IPS DF 4.7 (cell line): Measurements from ENCODE around the gene CSH1.
"Not testable (repeated sequence)": the region's sequence is repeated elsewhere in the genome, so short reads cannot be mapped to it uniquely, and the experiment has no call there.

ENCODE experiments used
- DNase-seq: peaks from one replicate; pipeline ENCODE4 v3.0.0-alpha.2; 2013; ENCODE audit warnings: low spot score; ENCODE audit errors: extremely low read depth

CSH1 gene

DNA sequence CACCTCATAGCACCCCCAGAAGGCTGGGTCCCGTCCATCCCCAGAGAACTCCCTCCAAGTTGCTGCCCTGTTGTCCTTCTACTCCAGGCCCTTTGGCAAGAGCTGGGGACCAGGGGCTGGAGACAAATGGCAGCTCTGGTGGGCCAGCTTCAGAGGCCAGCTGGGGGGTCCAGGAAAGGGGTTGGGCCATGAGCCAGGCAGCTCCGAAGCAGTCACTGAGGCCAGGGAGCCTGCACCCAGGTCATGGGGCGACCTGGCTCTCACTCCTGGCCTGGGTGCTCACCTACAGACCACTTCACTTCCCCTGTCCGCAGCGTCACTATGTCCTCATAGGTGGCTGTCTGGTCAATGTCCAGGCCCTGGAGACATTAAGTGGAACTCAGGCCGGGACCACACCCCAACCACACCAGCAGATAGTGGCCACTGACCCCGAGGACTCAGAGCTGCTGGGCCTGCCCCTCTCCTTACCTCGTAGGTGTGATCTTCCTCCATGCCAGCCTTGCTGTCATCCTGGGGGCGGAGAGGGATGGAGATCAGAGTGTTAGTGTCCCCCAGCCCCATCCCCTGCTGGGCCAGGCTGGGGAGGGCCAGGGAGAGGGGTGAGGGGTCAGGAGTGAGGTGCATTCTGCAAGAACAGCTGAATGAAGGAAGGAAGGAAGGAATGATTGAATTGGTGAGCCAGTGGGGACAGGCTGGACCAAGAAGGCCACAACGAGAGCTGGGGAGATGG is 32.8 kb upstream of the CSH1 start:
- DNase-seq: no peak

DNA sequence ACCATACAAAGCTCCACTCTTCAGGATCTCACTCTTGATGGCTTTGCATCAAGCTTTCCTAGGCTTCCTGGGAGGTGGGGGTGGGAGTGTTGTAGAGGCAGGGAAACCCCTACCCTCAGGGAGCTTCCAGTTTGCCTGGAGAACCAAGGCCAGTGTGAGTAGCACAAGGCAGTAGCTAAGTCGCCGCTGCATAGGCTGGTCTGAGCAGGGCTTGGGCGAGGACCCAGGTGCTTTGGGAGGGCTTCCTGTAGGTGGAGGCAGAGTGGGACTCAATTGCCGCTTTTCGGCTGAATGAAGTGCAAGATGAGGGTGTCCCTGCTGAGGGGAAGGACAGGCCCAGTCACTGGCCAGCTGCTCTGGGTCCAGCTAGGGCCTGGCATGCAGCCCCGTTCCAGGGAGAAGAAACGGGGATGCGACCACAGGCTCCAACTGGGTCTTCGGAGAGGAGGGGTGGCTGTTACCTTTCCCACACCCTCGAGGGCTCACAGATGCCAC is 31.8 kb upstream of the CSH1 start:
- no peak for DNase-seq

DNA sequence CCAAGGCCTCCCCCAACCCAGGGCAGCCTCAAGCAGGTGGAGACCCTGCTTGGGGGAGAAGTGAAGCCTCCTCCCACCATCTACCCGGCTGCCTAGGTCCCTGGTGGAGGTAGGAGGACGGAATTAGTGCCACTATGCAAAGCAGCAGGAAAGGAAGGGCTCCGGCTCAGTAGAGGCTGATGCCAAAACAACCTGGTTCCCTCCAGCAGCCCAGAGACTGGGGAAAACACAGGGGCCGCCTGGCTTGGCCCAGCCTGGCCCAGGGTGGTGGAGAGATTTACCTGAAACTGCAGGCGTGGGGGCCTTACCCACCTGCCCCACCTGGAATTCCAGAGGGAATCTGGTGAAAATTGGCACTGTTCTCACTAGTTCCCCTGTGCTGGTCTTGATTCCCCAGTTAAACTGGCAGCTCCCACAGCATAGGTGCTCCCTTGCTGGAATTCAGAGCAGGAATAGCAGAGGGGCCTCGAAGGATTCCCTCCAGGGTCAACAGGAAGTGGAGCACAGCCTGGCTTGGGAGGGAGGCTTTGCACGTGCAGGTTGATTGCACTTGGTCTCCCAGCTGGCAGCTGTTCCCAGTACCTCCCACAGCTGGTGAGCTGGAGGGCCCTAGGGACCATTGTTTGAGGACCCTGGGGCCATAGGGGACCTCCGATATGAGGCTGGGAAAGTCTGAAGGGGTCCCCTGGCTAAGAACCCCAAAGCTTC is 31.2 kb upstream of the CSH1 start:
- no peak for DNase-seq

DNA sequence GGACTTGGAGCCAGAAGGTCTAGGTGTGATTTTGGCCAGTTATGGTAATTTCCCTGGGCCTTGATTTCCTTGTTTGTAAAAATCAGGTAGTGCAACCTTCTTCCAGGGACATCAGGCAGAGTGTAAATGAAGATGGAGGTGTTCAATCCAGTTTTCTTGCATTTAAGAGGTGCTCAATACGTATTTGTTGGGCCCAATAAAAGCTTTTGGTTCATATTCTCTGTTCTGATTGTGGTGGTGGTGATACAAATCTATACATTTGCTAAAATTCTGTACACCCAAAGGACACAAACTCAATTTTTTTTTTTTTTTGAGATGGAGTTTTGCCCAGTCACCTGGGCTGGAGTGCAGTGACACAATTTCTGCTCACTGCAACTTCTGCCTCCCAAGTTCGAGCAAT is 29.8 kb upstream of the CSH1 start:
- no peak for DNase-seq

DNA sequence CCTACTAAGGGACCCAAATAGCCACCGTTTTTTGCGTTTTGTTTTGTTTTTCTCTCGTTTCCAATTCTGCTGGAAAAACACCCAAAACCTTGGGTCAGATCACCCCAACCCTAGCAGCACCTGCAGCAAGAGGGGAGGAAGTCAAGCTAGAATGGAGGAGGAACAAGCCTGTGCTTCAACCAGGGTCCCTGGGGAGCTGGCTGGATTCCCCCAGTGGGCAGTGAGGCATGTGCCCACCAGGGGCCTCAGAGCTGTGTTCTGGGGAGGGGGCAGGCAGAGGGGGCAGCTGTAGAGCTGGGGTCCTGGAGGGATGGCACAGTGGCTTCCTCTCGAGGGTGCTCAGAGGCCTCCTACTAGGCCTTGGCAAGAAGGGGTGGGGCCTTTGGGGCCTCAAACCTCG is 29.2 kb upstream of the CSH1 start:
- no peak for DNase-seq

DNA sequence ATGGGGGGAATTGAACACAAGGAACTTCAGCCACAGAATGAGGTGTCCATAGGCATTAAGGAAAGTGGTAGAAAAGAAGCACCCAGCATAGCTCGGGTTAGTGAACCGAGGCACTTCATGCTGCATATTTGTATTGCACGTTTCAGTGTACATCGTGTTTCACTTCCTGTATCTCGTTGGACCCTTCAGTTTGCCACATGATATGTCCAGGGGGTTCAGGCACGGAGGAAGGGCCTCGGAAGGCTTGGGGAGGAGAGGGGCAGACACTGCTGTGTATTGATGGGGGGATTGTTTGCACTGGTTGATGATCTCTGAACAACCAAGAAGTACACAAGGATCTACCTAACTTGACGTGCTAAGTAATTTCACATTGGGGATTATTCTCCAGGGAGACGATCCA is 26.0 kb upstream of the CSH1 start:
- not testable (repeated sequence) for DNase-seq

DNA sequence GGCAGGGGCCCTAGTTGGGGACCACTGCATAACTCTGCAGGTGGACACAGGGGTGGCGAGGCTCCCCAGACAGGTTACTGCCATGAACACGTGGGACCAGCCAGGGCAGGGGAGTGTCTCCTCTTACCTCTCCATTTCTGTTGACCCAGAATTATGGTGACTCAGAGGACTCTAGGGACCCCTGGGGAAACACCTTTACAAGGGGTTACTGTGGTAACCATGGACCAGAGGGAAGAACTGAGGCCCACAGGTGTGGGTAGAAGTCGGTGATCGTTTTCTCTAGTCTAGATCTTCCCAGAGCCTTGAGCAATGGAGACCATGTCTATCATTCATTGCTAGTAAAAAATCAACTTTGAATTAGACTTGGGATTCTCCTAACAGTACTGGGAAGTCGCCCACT is 24.4 kb upstream of the CSH1 start:
- DNase-seq: not testable (repeated sequence)

DNA sequence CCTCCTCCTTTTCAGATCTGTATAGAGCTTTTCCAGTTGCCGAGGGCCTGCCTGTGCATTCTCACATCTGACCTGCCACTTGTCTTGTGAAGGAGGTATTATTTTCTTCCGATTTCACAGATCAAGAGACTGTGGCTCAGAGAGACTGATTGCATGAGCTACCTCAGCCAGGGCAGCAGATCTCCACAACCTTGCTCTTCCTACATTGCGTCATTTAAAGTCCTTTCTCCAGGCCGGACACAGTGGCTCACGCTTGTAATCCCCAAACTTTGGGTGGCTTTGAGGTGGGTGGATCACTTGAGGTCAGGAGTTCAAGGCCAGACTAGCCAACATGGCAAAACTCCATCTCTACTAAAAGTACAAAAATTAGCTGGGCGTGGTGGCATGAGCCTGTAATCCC is 23.7 kb upstream of the CSH1 start:
- not testable (repeated sequence) for DNase-seq

DNA sequence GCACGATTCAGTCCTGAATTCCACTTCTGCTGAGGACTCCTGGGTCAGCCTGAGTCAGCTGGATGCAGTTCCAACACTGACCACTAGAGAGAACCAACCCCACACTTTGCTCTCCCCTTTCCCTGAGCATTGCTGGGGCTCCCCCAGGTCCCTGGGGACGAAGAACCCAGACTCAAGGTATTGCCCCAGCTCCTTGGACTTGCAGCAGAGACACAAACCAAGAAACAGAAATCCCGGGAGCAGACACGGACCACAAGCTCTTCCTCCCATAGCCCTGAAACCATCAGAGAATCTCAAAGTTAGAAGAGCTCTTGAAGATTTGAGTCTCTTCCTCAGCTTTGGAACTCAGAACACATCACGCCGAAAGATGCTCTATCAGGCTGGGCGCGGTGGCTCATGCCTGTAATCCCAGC is 22.9 kb upstream of the CSH1 start:
- DNase-seq: no peak

DNA sequence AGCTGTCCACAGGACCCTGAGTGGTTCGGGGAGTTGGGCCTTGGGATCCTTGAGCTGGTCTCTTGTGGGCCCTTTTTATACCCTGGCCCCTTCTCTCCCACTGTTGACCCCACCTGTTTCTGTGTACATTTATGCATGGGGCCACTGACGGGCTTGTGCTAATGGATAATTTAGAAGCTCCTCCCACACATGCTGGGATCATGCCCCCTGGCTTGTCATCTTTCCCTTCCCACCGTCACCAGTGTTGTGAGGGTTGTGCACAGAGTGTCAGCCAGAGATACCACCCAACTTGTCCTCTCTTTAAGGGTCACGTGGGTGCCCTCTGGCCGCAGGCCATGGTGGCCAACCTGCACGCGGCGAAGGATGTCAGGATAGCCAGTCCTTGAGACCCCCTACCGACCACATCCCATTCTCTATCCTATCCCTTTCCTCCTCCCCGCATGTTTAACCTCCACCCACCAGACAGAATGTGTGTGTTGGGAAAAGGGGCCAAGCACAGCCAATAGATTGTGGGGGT is 22.5 kb upstream of the CSH1 start, which contains the start of gene GH1:
Gene GH1, minus strand, starts transcription at position 51 of the 517 bp plus-strand sequence. CDS start 63 bp downstream, outside the sequence.
- DNase-seq: not testable (repeated sequence)

DNA sequence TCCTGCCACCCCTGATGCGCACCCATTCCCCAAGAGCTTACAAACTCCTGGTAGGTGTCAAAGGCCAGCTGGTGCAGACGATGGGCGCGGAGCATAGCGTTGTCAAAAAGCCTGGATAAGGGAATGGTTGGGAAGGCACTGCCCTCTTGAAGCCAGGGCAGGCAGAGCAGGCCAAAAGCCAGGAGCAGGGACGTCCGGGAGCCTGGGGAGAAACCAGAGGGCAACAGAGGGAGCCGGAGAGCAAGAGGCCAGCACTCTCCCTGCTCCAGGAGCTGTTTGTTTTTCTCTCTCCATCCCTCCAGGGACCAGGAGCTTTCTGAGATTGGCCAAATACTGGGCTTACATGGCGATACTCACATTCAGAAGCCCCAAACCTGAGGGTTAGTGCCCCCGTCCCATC is 21.9 kb upstream of the CSH1 start:
- no peak for DNase-seq

DNA sequence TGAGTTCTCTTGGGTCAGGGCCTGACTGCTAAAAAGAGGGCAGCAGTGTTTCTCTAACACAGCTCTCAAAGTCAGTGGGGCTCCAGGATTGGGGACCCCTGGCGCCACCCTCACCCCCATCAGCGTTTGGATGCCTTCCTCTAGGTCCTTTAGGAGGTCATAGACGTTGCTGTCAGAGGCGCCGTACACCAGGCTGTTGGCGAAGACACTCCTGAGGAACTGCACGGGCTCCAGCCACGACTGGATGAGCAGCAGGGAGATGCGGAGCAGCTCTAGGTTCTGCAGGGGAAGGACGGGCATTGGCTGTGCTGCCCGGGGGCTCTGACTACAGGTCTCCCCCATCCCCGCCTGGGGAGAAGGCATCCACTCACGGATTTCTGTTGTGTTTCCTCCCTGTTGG is 21.3 kb upstream of the CSH1 start:
- DNase-seq: no peak

DNA sequence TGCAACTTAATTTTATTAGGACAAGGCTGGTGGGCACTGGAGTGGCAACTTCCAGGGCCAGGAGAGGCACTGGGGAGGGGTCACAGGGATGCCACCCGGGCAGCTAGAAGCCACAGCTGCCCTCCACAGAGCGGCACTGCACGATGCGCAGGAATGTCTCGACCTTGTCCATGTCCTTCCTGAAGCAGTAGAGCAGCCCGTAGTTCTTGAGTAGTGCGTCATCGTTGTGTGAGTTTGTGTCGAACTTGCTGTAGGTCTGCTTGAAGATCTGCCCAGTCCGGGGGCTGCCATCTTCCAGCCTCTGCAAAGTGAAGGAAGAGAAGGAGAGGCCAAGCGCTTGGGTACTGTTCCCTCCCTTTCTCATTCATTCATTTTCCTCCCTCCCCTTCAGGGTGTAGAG is 20.8 kb upstream of the CSH1 start:
- not testable (repeated sequence) for DNase-seq

DNA sequence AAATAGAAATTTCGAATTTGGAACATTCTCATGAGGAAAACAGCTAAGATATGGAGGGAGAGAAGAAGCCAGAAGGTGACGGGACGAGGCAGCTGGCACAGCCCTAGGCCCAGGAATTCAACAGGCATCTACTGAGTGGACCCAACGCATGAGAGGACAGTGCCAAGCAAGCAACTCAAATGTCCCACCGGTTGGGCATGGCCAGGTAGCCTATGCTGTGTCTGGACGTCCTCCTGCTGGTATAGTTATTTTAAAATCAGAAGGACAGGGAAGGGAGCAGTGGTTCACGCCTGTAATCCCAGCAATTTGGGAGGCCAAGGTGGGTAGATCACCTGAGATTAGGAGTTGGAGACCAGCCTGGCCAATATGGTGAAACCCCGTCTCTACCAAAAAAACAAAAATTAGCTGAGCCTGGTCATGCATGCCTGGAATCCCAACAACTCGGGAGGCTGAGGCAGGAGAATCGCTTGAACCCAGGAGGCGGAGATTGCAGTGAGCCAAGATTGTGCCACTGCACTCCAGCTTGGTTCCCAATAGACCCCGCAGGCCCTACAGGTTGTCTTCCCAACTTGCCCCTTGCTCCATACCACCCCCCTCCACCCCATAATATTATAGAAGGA is 20.3 kb upstream of the CSH1 start:
- DNase-seq: no peak

DNA sequence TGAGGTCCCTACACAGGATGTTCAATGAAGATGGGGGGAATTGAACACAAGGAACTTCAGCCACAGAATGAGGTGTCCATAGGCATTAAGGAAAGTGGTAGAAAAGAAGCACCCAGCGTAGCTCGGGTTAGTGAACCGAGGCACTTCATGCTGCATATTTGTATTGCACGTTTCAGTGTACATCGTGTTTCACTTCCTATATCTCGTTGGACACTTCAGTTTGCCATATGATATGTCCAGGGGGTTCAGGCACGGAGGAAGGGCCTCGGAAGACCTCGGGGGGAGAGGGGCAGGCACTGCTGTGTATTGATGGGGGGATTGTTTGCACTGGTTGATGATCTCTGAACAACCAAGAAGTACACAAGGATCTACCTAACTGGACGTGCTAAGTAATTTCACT is 19.4 kb upstream of the CSH1 start:
- not testable (repeated sequence) for DNase-seq

DNA sequence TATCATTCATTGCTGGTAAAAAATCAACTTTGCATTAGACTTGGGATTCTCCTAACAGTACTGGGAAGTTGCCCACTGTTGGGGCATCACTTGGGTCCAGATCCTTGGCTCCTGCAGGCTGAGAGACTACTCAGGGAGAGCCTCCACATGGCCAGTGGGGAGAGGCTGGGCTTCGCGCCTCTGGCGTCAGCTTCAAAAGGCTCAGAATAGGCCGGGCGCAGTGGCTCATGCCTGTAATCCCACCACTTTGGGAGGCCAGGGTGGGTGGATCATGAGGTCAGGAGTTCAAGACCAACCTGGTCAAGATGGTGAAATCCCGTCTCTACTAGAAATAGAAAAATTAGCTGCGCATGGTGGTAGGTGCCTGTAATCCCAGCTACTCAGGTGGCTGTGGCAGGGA is 18.1 kb upstream of the CSH1 start:
- no peak for DNase-seq

DNA sequence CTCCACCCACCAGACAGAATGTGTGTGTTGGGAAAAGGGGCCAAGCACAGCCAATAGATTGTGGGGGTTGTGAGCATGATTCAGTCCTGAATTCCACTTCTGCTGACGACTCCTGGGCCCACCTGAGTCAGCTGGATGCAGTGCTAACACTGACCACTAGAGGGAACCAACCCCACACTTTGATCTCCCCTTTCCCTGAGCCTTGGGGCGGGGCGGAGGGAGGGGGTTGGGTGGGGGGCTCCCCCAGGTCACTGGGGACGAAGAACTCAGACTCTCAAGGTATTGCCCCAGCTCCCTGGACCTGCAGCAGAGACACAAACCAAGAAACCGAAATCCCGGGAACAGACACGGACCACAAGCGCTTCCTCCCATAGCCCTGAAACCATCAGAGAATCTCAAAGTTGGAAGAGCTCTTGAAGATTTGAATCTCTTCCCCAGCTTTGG is 15.3 kb upstream of the CSH1 start:
- DNase-seq: no peak

DNA sequence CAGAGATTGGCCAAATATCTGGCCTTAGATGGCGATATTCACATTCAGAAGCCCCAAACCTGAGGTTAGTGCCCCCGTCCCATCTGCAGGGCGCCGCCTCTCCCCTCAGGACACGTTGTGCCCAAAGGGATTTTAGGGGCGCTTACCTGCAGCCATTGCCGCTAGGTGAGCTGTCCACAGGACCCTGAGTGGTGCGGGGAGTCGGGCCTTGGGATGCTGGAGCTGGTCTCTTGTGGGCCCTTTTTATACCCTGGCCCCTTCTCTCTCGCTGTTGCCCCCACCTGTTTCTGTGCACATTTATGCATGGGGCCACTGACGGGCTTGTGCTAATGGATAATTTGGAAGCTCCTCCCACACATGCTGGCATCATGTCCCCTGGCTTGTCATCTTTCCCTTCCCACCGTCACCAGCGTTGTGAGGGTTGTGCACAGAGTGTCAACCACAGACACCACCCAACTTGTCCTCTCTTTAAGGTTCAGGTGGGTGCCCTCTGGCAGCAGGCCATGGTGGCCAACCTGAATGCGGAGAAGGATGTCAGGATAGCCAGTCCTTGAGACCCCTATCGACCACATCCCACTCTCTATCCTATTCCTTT is 14.8 kb upstream of the CSH1 start, which contains the start of gene CSHL1:
Gene CSHL1, minus strand, starts transcription at position 218 of the 595 bp plus-strand sequence. Its CDS starts 62 bp downstream, at position 156.
- DNase-seq: no peak

DNA sequence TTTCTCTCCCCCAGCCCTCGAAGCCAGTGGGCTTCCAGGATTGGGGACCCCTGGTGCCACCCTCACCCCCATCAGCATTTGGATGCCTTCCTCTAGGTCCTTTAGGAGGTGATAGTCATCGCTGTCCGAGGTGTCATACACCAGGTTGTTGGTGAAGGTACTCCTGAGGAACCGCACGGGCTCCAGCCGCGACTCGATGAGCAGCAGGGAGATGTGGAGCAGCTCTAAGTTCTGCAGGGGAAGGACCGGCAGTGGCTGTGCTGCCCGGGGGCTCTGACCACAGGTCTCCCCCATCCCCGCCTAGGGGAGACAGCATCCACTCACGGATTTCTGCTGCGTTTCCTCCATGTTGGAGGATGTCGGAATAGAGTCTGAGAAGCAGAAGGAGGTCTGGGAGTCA is 13.7 kb upstream of the CSH1 start:
- no peak for DNase-seq

DNA sequence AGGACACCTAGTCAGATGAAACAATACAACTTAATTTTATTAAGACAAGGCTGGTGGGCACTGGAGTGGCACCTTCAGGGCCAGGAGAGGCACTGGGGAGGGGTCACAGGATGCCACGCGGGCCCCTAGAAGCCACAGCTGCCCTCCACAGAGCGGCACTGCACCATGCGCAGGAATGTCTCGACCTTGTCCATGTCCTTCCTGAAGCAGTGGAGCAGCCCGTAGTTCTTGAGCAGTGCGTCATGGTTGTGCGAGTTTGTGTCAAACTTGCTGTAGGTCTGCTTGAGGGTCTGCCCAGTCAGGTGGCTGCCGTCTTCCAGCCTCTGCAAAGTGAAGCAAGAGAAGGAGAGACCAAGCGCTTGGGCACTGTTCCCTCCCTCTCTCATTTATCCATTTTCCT is 13.2 kb upstream of the CSH1 start:
- DNase-seq: not testable (repeated sequence)

DNA sequence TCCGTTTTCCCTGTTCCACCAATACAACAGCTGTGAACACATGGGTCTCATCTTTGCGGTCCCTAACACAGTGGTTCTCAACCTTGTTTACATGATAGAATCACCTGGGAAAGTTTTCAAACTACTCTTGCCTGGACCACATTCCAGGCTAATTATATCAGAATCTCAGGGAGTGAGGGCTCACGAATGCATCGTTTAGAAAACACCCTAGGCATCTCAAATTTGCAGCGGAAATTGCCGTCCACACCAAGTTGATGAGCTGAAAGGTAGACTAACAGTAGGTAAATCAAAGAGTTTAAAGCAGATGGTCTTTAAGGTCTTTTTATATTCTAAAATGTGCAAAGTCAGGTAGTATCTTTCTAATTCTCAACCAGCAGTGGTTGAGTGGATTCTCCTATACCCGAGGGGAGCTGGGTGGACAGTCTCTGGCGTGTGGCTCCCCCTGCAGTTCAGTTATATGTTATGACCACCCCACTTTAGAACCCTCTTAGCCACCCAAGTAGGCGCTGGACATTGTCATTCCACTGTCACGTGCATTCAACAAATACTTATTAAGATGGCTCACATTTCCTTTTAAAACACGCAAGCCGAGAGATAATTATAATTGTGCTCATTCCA is 10.9 kb upstream of the CSH1 start:
- DNase-seq: not testable (repeated sequence)
